ENCODE measurements around the gene GAN. TPM values are rescaled to one million over a fixed set of nuclear protein-coding genes. Genes with fewer than 3 reads are reported as not detected.

The GAN gene
- total and polyA plus RNA-seq, 2 experiments from 2014 or later = 1.6 to 5.7 TPM

DNA sequence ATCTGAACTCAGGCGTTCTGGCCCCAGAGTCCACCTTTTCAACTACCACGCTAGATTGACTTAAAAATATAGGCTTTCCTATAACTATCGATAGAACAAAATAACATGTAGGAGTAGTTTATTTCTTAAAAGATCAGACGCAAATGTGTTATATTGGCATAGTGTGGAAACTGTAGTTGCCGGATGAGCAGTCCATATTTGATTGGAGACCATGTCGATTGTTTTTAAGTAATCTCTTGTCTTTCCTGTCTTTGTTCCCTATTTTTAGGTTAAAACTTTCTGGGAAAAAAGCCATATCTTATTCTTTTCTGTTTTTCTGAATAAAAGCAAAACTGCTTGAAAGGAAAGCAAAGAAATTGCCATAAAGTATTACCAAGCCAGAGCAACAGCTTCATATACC lies 53.1 kb downstream of the GAN start:
- WGBS, 2 experiments (ENCODE audit: low coverage in 1 of 2, low lambda C conversion rate in 2 of 2, missing lambda C conversion rate in 2 of 2) = 97% methylated on average over 6 of the region's 6 CpGs
- Histone ChIP-seq H2AFZ (no peak overlapping the region), H3K79me2 (ENCODE audit: insufficient read depth) (no peaks in the 10 kb centered on the region), H3K4me2 (ENCODE audit: unreplicated experiment) (no peak overlapping the region), H3F3A (ENCODE audit: insufficient read depth) (0 out of 2 replicates have a peak, but pooled peaks cover 11% of the 10 kb centered on the region), H3K27ac (no peak overlapping the region), H3K36me3 (ENCODE audit: low read depth) (peaks cover 12% of the 10 kb centered on the region; the same call in 1 of the 2 replicates), H3K9ac (no peak overlapping the region), H3K27me3 (replicated peaks; ENCODE audit: insufficient read depth) (no peaks in the 10 kb centered on the region), H3K4me1 (ENCODE audit: insufficient read depth) (no peaks in the 10 kb centered on the region), H3K9me2 (ENCODE audit: insufficient read depth) (no peaks in the 10 kb centered on the region), H4K20me1 (ENCODE audit: insufficient read depth) (no peaks in the 10 kb centered on the region), H3K4me3 (no peak overlapping the region), H3K9me3 (ENCODE audit: low read depth) (no peaks in the 10 kb centered on the region)
- in situ Hi-C loops (cut with MboI) = loop anchor here (10.0 kb wide), 1 partner anchor 497 kb away; no protein-coding TSS in a partner anchor
- TF ChIP-seq EZH2phosphoT487 (IDR thresholded peaks at IDR 0.05; ENCODE audit: insufficient read depth, low read depth) = no peak
- TF ChIP-seq EZH2 (IDR thresholded peaks at IDR 0.05; ENCODE audit: insufficient read depth, poor library complexity, severe bottlenecking) = no peak
- DNase-seq = no peak

DNA sequence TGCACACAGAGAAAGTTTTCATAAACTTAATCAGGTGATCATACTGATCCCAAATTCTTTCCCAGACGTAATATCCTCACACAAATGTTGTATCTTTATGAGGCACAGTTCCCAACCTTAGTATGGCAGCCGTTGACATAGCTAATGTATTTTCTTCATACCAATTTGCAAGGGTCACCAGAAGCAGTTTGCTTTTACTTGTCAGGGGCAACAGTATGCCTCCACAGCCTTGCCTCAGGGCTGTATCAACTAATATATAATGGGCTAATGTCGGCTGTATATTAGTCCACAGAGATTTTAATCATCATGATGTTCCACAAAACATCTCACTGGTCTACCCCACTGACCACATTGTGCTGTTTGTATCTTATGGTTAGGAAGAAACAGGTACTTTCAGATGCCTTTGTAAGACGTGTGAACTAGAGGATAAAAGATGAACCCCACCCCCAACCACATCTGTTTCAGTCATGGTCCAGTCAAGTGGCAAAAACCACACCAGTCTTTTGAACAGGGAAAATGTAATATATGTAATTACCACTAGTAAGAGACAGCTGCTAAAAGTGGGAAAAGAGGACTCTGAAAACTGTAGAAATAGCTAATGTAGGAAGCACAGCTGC lies 55.2 kb downstream of the GAN start:
- in situ Hi-C loops (cut with MboI) = loop anchor here (10.0 kb wide), 1 partner anchor 495 kb away; no protein-coding TSS in a partner anchor

DNA sequence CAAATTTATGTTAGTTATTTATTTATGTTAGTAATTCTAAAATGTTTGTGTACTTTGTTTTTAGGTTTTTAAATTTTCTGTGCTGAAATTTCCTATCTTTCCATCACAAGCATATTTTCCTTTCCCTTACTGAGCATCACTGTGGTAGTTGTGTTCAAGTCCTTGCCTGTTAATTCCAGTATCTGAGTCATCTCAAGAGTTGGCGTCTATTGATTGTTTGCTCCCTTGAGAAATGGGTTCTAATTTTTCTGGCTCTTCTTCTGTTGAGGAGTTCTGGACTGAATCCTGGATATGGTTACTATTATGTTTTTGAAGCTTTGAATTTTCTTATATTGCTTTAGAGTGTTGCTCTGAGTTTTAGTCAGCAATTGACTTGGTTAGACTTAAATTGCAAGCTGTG lies 56.3 kb downstream of the GAN start:
- H3F3A ChIP-seq (ENCODE audit: insufficient read depth) = 0 out of 2 replicates have a peak, but pooled peaks cover 5% of the 10 kb centered on the region
- peak; percentile 31 for DNase-seq

More for the DNA sequence above, 55.2 kb downstream of the GAN start:
- Histone ChIP-seq H3K9me3 (ENCODE audit: low read depth) (no peaks in the 10 kb centered on the region), H2AFZ (no peak overlapping the region), H3K79me2 (ENCODE audit: insufficient read depth) (no peaks in the 10 kb centered on the region), H3K27ac (no peak overlapping the region), H3K27me3 (replicated peaks; ENCODE audit: insufficient read depth) (no peaks in the 10 kb centered on the region), H3F3A (ENCODE audit: insufficient read depth) (0 out of 2 replicates have a peak, but pooled peaks cover 11% of the 10 kb centered on the region), H3K4me3 (no peak overlapping the region), H3K4me2 (ENCODE audit: unreplicated experiment) (no peak overlapping the region), H3K9ac (no peak overlapping the region), H3K9me2 (ENCODE audit: insufficient read depth) (no peaks in the 10 kb centered on the region), H3K36me3 (ENCODE audit: low read depth) (peaks cover 12% of the 10 kb centered on the region; the same call in 1 of the 2 replicates), H4K20me1 (ENCODE audit: insufficient read depth) (no peaks in the 10 kb centered on the region), H3K4me1 (ENCODE audit: insufficient read depth) (no peaks in the 10 kb centered on the region)
- WGBS, 2 experiments (ENCODE audit: low coverage in 1 of 2, low lambda C conversion rate in 2 of 2, missing lambda C conversion rate in 2 of 2) = 95 to 99% methylated on average over 4 of the region's 4 CpGs
- TF ChIP-seq EZH2 (IDR thresholded peaks at IDR 0.05; ENCODE audit: insufficient read depth, poor library complexity, severe bottlenecking) (no peak), EZH2phosphoT487 (IDR thresholded peaks at IDR 0.05; ENCODE audit: insufficient read depth, low read depth) (no peak)
- no peak for DNase-seq

DNA sequence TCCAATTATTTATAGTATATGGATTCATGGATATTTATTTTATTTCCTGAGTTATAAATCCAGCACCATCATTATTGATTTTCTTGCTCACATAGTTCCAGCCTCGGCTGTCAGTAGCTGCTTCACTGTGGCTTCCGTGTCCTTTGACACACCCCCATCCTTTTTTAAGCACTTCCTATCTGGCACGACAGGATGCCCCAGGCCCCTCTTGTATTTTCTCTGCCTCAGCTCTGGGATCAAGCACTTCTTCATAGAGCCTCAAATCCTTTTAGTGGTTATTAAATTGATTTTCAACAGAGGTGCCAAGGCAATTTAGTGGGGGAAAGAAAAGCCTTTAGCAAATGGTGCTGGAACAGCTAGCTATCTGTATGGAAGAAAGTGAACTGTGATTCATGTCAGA lies 59.8 kb downstream of the GAN start:
- no peaks in the 10 kb centered on the region for H3K4me1 ChIP-seq (ENCODE audit: insufficient read depth)
- H3K27me3 ChIP-seq (replicated peaks; ENCODE audit: insufficient read depth) = no peaks in the 10 kb centered on the region
- H3K4me3 ChIP-seq = no peak overlapping the region
- no peaks in the 10 kb centered on the region for H4K20me1 ChIP-seq (ENCODE audit: insufficient read depth)
- TF ChIP-seq EZH2phosphoT487 (IDR thresholded peaks at IDR 0.05; ENCODE audit: insufficient read depth, low read depth) (no peak), EZH2 (IDR thresholded peaks at IDR 0.05; ENCODE audit: insufficient read depth, poor library complexity, severe bottlenecking) (no peak)
- 0 out of 2 replicates have a peak, but pooled peaks cover 4% of the 10 kb centered on the region for H3F3A ChIP-seq (ENCODE audit: insufficient read depth)
- no peak overlapping the region for H3K27ac ChIP-seq
- no peaks in the 10 kb centered on the region for H3K79me2 ChIP-seq (ENCODE audit: insufficient read depth)
- no peak overlapping the region for H2AFZ ChIP-seq
- H3K36me3 ChIP-seq (ENCODE audit: low read depth) = peaks cover 4% of the 10 kb centered on the region; the same call in 1 of the 2 replicates
- in situ Hi-C loops (cut with MboI) = no loop called here
- no peak for DNase-seq
- H3K9me3 ChIP-seq (ENCODE audit: low read depth) = no peaks in the 10 kb centered on the region
- H3K9ac ChIP-seq = no peak overlapping the region
- 98 to 99% methylated on average over 3 of the region's 3 CpGs for WGBS, 2 experiments (ENCODE audit: low coverage in 1 of 2, low lambda C conversion rate in 2 of 2, missing lambda C conversion rate in 2 of 2)
- no peak overlapping the region for H3K4me2 ChIP-seq (ENCODE audit: unreplicated experiment)
- no peaks in the 10 kb centered on the region for H3K9me2 ChIP-seq (ENCODE audit: insufficient read depth)

More for the DNA sequence above, 56.3 kb downstream of the GAN start:
- Histone ChIP-seq H3K9me3 (ENCODE audit: low read depth) (no peaks in the 10 kb centered on the region), H3K4me3 (no peak overlapping the region), H3K79me2 (ENCODE audit: insufficient read depth) (no peaks in the 10 kb centered on the region), H3K27ac (no peak overlapping the region), H3K36me3 (ENCODE audit: low read depth) (0 out of 2 replicates have a peak, but pooled peaks cover 4% of the 10 kb centered on the region), H3K27me3 (replicated peaks; ENCODE audit: insufficient read depth) (no peaks in the 10 kb centered on the region), H3K4me2 (ENCODE audit: unreplicated experiment) (no peak overlapping the region), H3K9me2 (ENCODE audit: insufficient read depth) (no peaks in the 10 kb centered on the region), H3K9ac (no peak overlapping the region), H3K4me1 (ENCODE audit: insufficient read depth) (no peaks in the 10 kb centered on the region), H2AFZ (no peak overlapping the region), H4K20me1 (ENCODE audit: insufficient read depth) (no peaks in the 10 kb centered on the region)
- in situ Hi-C loops (cut with MboI) = no loop called here
- 26 to 45% methylated on average over 1 of the region's 1 CpG for WGBS, 2 experiments (ENCODE audit: low coverage in 1 of 2, low lambda C conversion rate in 2 of 2, missing lambda C conversion rate in 2 of 2)
- TF ChIP-seq EZH2 (IDR thresholded peaks at IDR 0.05; ENCODE audit: insufficient read depth, poor library complexity, severe bottlenecking) (no peak), EZH2phosphoT487 (IDR thresholded peaks at IDR 0.05; ENCODE audit: insufficient read depth, low read depth) (no peak)

Data from GM23248 (cell line).